ENCODE measurements around the gene KRTAP4-11. TPM values are rescaled to one million over a fixed set of nuclear protein-coding genes. Genes with fewer than 3 reads are reported as not detected.
A peak's percentile ranks its signal among the peaks of the same experiment; 100 is the strongest.
"Not testable (repeated sequence)": the region's sequence is repeated elsewhere in the genome, so short reads cannot be mapped to it uniquely, and the experiment has no call there.

The KRTAP4-11 gene
- total RNA-seq, 1 experiment from 2014 or later = not detected

DNA sequence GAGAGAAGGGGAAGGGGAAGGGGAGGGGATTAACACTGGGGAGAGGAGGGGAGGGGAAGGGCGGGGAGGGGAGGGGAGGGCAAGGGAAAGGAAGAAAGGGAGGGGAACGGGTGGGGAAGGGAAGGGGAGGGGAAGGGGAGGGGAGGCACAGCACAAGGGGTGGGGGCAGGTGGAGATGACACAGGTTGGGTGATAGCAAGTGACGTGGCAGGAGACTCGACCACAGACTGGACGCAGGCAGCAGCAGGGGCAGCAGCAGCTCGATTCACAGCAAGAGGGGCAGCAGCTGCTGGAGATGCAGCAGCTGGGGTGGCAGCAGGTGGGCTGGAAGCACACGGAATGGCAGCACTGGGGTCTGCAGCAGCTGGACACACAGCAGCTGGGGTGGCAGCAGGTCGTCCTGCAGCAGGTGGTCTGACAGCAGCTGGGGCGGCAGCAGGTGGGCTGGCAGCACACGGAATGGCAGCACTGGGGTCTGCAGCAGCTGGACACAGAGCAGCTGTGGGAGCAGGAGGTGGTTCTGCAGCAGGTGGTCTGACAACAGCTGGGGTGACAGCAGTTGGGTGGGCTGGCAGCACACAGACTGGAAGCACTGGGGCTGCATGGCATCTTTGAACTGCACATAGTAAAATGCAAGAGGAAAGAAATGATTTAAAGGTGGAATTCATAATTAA, 16.4 kb downstream of the KRTAP4-11 start, which contains the start of gene KRTAP4-16:
Gene KRTAP4-16, minus strand, starts transcription at position 624 of the 674 bp plus-strand sequence. Its CDS starts 0 bp downstream, at position 624.
- Histone ChIP-seq H3K23ac (ENCODE audit: insufficient read length, low read depth, low read length) (no peak within 1 kb of the TSS), H2AFZ (ENCODE audit: low read length) (no peak within 1 kb of the TSS), H2BK120ac (ENCODE audit: low read depth, low read length, poor library complexity, severe bottlenecking) (no peak within 1 kb of the TSS), H3T11ph (ENCODE audit: low read length) (no peak within 1 kb of the TSS), H4K91ac (ENCODE audit: insufficient read length, low read depth, low read length) (no peak within 1 kb of the TSS), H4K20me1 (ENCODE audit: control insufficient read depth, insufficient read depth, insufficient read length) (no peaks in the 10 kb centered on the region), H3K27ac (ENCODE audit: insufficient read length, low read depth, low read length) (no peak within 1 kb of the TSS), H2BK20ac (ENCODE audit: low read depth, low read length, poor library complexity, severe bottlenecking) (no peak within 1 kb of the TSS), H3K9me3 (ENCODE audit: control insufficient read depth, low read depth, low read length) (no peaks in the 10 kb centered on the region), H3K18ac (ENCODE audit: insufficient read length, low read depth, low read length) (no peak within 1 kb of the TSS), H3K27me3 (ENCODE audit: insufficient read depth, low read length) (no peaks in the 10 kb centered on the region), H3K56ac (ENCODE audit: insufficient read length, low read depth, low read length) (no peak within 1 kb of the TSS), H3K79me1 (ENCODE audit: insufficient read depth, low read depth, low read length, poor library complexity, severe bottlenecking) (no peaks in the 10 kb centered on the region), H2BK12ac (ENCODE audit: insufficient read length, low read depth, low read length) (no peak within 1 kb of the TSS), H3K4me2 (ENCODE audit: insufficient read depth, insufficient read length, low read length) (no peak within 1 kb of the TSS), H2AK5ac (ENCODE audit: insufficient read length, low read length) (no peak within 1 kb of the TSS), H3K4me1 (ENCODE audit: insufficient read depth, low read length) (no peaks in the 10 kb centered on the region; the same call in 1 of the 2 replicates), H2BK15ac (ENCODE audit: low read depth, low read length) (no peak within 1 kb of the TSS), H3K4ac (ENCODE audit: low read depth, low read length) (no peak within 1 kb of the TSS), H3K9ac (ENCODE audit: extremely low read depth, insufficient read length, low read length) (no peak within 1 kb of the TSS), H3K14ac (ENCODE audit: insufficient read depth, low read length) (no peak within 1 kb of the TSS), H2BK5ac (ENCODE audit: insufficient read length, low read length) (no peak within 1 kb of the TSS), H4K8ac (replicated peaks; ENCODE audit: insufficient read length, low read depth, low read length) (no peak within 1 kb of the TSS), H3K23me2 (ENCODE audit: insufficient read length, low read depth, low read length, poor library complexity, severe bottlenecking) (no peaks in the 10 kb centered on the region), H3K79me2 (ENCODE audit: insufficient read depth, low read length) (no peaks in the 10 kb centered on the region), H4K5ac (ENCODE audit: insufficient read length, low read depth, low read length) (no peak within 1 kb of the TSS)
- H3K4me1 Mint-ChIP-seq = peaks cover 35 to 37% of the 10 kb centered on the region in 2 experiments
- no peak for TF ChIP-seq CTCF (conservative IDR thresholded peaks at IDR 0.05)
- DNase-seq = peak; percentile 77
- peaks cover 1% of the 10 kb centered on the region; the same call in 1 of the 2 replicates for H3K27me3 Mint-ChIP-seq (ENCODE audit: low read depth)
- no peaks in the 10 kb centered on the region for H3K36me3 Mint-ChIP-seq (ENCODE audit: insufficient read depth in 1 of 3, low read depth in 3 of 3)
- H3K9me3 Mint-ChIP-seq = no peaks in the 10 kb centered on the region; a peak in 2 of 5 replicates
- no CpG with 5 or more reads among the region's 10 CpGs for WGBS (ENCODE audit: extremely low coverage, insufficient read length, low lambda C conversion rate)
- peak within 1 kb of the TSS in 1 of 3 experiments; percentile 73; a peak in 3 of 7 replicates for H3K27ac Mint-ChIP-seq
- no peak within 1 kb of the TSS; a peak in 1 of 5 replicates for H3K4me3 Mint-ChIP-seq

DNA sequence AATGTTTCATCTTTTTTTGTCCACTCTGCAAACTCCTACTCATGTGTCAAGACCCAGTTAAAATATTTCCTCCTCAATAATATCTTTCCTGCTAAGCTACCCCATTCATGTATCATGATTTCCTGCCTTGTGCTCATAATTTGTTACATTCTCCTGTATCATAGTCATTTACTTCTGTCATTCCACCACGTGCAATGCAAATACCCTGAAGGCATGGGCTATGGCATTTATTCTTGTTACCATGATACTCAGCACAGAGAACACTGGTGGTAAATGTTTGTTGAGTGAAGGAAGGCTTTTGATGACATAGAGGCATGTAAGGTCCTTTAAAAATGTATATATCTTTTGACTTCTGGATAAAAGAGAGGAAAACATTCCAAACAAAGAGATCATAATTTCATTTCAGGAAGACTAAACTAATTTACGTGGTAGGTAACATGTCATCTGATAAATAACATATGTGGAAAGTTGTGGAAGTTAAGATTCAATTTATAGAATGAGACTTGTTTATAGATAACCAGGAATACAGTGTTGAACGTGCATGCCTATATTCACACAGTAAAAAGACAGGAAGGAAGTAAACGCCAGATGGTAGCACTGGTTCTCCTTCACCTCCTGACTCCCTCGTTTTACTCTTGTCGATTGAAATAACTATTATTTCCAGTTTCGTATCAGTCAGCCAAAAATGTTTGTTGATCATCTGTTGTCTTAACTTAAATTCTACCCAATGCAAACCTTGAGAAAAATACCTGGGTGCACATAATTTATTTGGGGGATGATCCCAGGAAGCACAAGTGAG, 18.3 kb downstream of the KRTAP4-11 start:
- not testable (repeated sequence) for H4K20me1 ChIP-seq (ENCODE audit: control insufficient read depth, insufficient read depth, insufficient read length); H4K91ac ChIP-seq (ENCODE audit: insufficient read length, low read depth, low read length); H2AFZ ChIP-seq (ENCODE audit: low read length); H2BK5ac ChIP-seq (ENCODE audit: insufficient read length, low read length); H3K4me2 ChIP-seq (ENCODE audit: insufficient read depth, insufficient read length, low read length); H2AK5ac ChIP-seq (ENCODE audit: insufficient read length, low read length); H3K4me3 Mint-ChIP-seq; H3K23ac ChIP-seq (ENCODE audit: insufficient read length, low read depth, low read length); H3K27ac ChIP-seq (ENCODE audit: insufficient read length, low read depth, low read length); H3K14ac ChIP-seq (ENCODE audit: insufficient read depth, low read length); H2BK15ac ChIP-seq (ENCODE audit: low read depth, low read length); H3K4ac ChIP-seq (ENCODE audit: low read depth, low read length); H2BK120ac ChIP-seq (ENCODE audit: low read depth, low read length, poor library complexity, severe bottlenecking); H3K79me2 ChIP-seq (ENCODE audit: insufficient read depth, low read length); H3K9me3 Mint-ChIP-seq; H3K27me3 Mint-ChIP-seq (ENCODE audit: low read depth); H3K27me3 ChIP-seq (ENCODE audit: insufficient read depth, low read length); H3K27ac Mint-ChIP-seq; DNase-seq; H4K5ac ChIP-seq (ENCODE audit: insufficient read length, low read depth, low read length); H3K9me3 ChIP-seq (ENCODE audit: control insufficient read depth, low read depth, low read length); H3K9ac ChIP-seq (ENCODE audit: extremely low read depth, insufficient read length, low read length); H2BK20ac ChIP-seq (ENCODE audit: low read depth, low read length, poor library complexity, severe bottlenecking); H4K8ac ChIP-seq (replicated peaks; ENCODE audit: insufficient read length, low read depth, low read length); H3K23me2 ChIP-seq (ENCODE audit: insufficient read length, low read depth, low read length, poor library complexity, severe bottlenecking); H2BK12ac ChIP-seq (ENCODE audit: insufficient read length, low read depth, low read length); H3T11ph ChIP-seq (ENCODE audit: low read length); H3K18ac ChIP-seq (ENCODE audit: insufficient read length, low read depth, low read length); H3K4me1 ChIP-seq (ENCODE audit: insufficient read depth, low read length); H3K56ac ChIP-seq (ENCODE audit: insufficient read length, low read depth, low read length); H3K79me1 ChIP-seq (ENCODE audit: insufficient read depth, low read depth, low read length, poor library complexity, severe bottlenecking); H3K36me3 Mint-ChIP-seq (ENCODE audit: insufficient read depth in 1 of 3, low read depth in 3 of 3)
- WGBS (ENCODE audit: extremely low coverage, insufficient read length, low lambda C conversion rate) = no CpG with 5 or more reads among the region's 7 CpGs
- H3K4me1 Mint-ChIP-seq = peaks cover 34 to 38% of the 10 kb centered on the region in 2 experiments

All from H9 (cell line).